ENCODE data around the gene IGF2BP3. TPM values are rescaled to one million over a fixed set of nuclear protein-coding genes. Genes with fewer than 3 reads are reported as not detected.

Gene IGF2BP3
- total RNA-seq, 1 donor: 6.7 TPM

DNA sequence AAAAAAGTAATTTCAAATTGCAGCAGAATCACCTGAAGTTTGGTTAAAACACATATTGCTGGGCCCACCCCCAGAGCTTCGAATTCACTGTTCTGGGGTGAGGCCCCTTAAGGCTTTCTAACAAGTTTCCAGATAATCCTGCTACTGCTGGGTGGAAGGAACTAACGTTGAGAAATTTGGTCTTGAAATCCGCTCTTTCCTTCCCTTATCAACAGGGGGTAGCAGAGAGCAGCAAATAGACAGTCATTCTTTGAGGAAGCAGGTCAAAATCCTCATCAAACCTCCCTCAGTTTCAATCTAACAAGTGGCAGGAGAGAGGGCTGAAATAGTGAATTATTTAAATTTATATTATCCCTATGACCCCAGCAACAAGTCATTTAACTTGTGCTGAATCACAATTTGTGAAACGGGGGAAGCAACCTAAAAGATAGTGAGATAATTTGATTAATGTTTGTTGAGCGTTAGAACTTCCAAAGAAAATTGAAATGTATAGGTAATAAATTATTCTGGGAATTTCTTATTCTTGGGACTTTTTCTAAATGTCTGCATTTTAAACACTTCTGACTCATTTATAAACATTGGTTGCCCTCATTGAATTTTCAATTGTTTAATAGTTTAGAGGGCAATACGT lies 192.8 kb downstream of the IGF2BP3 start:
- peak; percentile 21 to 92 (median 68) for DNase-seq (ENCODE audit: low read depth in 2 of 3, low spot score in 2 of 3)

DNA sequence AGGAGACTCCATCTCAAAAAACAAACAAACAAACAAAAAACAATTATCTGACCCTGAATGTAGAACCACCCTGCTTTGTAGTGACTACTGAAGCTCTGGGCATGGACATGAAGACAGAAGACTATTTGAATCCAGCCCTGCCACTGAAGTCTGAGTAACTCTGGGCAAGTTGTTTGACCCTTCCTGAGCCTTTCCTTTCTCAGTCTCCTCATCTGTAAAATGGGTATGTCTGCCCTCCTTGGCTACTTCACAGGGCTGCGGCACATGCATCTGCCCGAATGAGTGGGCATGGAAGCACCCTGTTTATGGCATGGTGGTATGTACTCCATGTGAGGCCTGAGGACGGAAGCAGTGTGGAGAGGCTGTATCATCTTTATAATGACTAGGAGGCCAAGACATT lies 193.3 kb downstream of the IGF2BP3 start:
- DNase-seq (ENCODE audit: low read depth in 2 of 3, low spot score in 2 of 3): no peak

DNA sequence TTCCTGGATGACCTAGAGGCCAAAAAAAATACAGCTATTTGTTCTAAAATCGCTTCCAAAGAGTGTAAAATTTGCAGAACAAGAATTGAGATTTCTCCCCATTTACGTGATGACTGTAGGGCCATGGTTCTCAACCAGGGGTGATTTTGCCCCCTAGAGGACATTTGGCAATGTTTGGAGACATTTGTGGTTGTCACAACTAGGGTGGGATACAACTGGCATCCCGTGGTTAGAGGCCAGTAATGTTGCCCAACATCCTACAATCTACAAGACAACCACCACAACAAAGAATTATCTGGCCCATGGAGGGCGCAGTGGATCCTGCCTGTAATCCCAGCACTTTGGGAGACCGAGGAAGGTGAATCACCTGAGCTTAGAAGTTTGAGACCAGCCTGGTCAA lies 193.9 kb downstream of the IGF2BP3 start:
- DNase-seq (ENCODE audit: low read depth in 2 of 3, low spot score in 2 of 3): peak in 2 of 3 donors; percentile 37 to 68

DNA sequence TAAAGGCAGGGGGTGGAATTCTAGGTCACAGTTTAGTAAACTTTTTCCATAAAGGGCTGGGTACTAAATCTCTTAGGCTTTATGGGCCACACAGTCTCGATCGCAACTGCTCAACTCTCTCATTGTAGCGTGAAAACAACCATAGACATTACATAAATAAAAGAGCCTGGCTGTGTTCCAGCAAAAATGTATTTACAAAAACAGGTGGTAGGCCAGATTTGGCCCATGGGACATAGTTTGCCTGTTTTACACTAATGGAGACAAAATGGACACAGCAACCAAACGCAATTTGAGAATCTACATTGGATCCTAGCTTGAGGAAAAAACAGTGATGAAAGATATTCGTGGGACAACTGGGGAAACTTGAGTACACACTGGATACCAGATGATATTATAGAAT lies 194.4 kb downstream of the IGF2BP3 start:
- no peak for DNase-seq (ENCODE audit: low read depth in 2 of 3, low spot score in 2 of 3)

DNA sequence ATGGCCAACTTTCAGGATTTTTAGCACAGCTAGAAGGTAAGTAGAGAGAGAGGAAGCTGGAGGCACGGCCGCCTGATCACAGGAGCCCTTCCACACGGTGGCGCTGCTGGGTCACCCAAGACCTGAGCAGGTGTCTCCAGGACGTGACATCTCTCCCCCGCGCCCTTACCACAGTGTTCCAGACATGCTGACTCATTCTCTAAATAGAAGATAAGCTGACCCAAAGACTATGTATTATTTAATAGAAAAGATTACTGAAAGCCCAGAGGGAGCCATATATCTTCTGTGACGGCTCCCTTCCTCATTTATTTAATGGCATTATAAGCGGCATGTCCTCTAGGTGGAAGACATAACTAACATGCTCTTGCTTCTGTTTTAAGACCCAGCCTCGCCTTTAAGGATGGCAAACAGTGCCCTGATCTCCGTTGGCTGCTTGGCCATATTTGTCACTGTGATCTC lies 197.1 kb downstream of the IGF2BP3 start:
- DNase-seq (ENCODE audit: low read depth in 2 of 3, low spot score in 2 of 3): peak; percentile 66 to 95 (median 93)

DNA sequence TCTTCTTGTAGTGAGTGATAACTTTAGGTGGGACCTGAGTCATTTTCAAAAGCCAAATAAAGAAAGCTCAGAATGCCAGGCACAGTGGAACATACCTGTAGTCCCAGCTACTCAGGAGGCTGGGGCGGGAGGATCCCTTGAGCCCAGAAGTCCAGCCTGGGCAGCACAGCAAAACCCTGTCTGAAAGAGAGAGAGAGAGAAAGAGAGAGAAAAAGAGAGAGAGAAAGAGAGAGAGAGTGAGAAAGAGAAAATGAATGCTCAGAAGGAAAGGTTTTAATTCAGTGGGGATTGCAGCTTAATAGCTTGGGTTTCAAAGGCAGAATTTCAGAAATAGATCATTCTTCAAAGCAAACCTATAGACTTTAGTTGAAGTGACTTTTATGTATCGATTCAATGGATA lies 198.0 kb downstream of the IGF2BP3 start:
- DNase-seq (ENCODE audit: low read depth in 2 of 3, low spot score in 2 of 3): no peak

DNA sequence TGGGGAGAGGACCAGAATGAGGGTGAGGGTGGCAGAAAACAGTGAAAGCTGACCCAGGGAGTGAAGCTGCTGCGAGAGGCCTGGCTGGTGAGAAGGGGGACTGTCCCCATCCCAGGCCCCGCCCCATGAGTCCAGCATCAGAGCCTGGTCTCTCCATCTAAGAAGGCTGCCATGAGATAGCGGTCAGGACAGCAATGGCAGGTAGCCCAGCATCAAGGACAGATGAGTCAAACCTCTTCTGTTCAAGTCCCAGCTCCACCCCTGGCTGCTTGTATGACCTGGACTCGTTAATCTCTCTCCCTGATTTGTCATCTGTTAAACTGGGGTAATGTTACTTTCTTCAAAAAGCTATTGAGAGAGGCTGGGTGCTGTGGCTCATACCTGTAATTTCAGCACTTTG lies 201.5 kb downstream of the IGF2BP3 start:
- DNase-seq (ENCODE audit: low read depth in 2 of 3, low spot score in 2 of 3): no peak

DNA sequence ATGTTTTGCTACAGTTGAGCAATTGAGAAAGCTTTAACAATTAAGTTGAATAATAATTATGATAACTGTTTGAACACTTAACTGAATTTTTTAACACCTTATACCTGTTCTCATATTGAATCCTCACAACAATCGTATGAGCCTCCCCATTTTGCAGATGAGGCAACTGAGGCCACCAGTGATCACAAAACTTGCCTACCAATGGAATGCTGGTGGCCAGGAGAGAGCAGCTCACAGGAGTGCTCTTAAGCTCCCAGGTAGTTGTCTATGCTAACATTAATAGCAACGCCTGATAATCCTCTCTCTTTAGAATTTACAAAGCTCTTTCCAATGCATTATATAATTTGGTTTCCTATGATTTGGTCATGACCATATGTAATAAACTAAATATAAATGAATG lies 202.1 kb downstream of the IGF2BP3 start:
- no peak for DNase-seq (ENCODE audit: low read depth in 2 of 3, low spot score in 2 of 3)

DNA sequence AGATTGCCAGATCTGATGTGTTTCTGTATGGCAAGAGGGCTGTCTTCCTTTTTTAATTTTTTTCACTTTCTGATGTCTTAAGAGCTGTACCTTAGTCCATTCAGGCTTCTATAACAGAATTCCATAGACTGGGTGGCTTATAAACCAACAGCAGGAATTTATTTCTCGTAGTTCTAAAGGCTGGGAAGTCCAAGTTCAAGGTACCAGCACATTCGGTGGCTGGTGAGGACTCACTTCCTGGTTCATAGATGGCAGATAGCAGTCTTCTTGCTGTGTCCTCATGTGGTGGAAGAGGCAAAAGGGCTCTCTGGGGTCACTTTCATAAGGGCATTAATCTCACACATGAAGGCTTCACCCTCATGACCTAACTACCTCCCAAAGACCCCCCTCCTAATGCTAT lies 202.9 kb downstream of the IGF2BP3 start:
- DNase-seq (ENCODE audit: low read depth in 2 of 3, low spot score in 2 of 3): no peak

DNA sequence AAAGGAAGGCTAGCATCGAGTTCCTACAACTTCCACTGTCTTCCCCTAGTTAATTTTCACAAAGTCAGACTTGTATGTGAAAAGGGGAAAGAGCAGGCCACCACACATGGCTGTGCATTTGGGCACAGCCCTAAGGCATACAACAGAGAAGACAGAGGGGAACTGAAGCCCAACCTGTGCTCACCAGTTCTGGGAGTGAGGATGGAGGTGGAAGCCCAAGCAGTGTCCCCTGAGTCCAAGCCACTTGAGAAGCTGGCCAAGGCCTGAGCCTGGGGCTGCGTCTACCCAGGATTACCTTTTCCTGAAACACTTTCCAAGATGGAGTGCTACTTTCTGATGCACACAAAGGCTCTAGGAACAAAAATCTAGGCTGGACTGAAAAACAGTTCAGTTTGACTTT lies 203.4 kb downstream of the IGF2BP3 start:
- DNase-seq (ENCODE audit: low read depth in 2 of 3, low spot score in 2 of 3): no peak

DNA sequence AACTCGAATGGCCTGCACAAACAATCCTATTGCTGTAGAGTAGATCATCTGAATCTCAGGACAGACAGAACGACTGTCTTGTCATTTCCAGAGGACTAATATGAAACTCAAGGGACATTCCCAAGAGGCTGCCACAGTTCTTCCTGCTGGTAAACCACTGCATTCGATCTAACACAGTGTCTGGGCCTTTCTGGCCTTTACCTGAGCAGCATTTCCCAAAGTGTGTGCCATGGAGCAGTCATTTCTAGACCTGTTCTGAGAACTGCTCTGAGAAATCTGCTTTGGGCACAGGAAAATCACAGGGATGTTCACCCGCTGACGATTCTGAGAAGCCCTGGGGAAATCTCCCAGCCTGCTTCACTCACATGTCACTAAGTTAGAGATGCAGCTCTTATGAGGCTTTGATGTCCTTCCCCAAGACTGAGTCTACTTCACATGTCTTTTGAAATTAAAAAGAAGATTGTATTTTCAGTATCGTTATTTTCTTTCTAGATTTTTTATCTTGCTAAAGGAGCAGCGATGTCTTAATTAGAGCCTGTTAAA lies 205.3 kb downstream of the IGF2BP3 start:
- no peak for DNase-seq (ENCODE audit: low read depth in 2 of 3, low spot score in 2 of 3)

DNA sequence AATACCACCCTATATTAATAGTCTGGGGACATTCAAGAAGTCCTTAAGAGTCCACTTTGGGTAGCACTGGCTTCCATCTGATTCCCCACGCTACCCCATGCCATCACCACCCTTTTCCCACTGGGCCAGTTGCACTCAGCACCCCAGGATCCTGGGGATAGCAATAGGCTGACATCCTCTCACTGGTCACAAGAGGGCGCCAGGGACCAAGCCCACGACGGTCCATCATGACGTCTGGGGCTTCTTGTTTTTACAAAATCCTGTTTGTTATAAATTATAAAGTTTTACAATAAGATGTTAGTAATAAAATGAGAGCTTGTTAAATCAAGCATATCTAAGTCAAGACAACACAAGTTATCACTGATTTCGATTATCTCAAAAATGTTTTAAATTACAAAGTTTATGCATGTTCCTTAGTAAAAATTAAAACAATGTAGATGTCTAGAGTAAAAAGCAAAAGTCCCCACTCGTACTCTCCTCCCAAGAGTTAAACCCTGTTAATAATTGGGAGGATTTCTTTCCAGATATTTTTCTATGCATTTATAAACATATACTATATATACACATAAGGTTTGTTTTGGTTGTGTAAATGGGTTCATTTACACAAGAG lies 208.3 kb downstream of the IGF2BP3 start:
- peak in 2 of 3 donors; percentile 64 to 81 for DNase-seq (ENCODE audit: low read depth in 2 of 3, low spot score in 2 of 3)

DNA sequence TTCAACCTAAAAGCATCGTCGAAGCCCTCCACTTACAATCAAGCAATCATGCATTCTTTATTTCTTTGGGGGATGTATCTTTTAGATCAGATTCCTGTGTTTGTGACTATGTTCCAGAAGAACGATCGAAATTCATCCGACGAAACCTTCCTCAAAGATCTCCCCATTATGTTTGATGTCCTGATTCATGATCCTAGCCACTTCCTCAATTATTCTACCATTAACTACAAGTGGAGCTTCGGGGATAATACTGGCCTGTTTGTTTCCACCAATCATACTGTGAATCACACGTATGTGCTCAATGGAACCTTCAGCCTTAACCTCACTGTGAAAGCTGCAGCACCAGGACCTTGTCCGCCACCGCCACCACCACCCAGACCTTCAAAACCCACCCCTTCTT lies 209.9 kb downstream of the IGF2BP3 start:
- no peak for DNase-seq (ENCODE audit: low read depth in 2 of 3, low spot score in 2 of 3)

Small RNA genes lying within 50 kb of the gene (small RNA-seq; reads per million reads assigned to genes)
- gene AC079780.1 (not detected), gene RF00019 (not detected), gene RNU7-143P (not detected), gene SNORD65C (3.5 reads per million, percentile 82 among the genes with 10 or more reads in this experiment)

Other genes with a start within 250 kb of the IGF2BP3 start
- gene GPNMB, start 223.7 kb downstream of the IGF2BP3 start, total RNA-seq: 0.27 TPM
- 35.3 TPM for gene MALSU1, start 171.2 kb downstream of the IGF2BP3 start, total RNA-seq
- 30.2 TPM for gene TRA2A, start 61.5 kb upstream of the IGF2BP3 start, total RNA-seq
- 5.1 TPM for gene CCDC126, start 126.9 kb upstream of the IGF2BP3 start, total RNA-seq
- 11.6 TPM for gene FAM221A, start 209.7 kb upstream of the IGF2BP3 start, total RNA-seq
- under 0.01 TPM for gene STK31, start 239.7 kb upstream of the IGF2BP3 start, total RNA-seq